ENCODE results near the gene TMEM163. TPM values are rescaled to one million over a fixed set of nuclear protein-coding genes. Genes with fewer than 3 reads are reported as not detected.

TMEM163 gene
- total RNA-seq, 1 experiment from 2014 or later, result 4.1 TPM

GRCh38 chr2:134764164-134764563 lies 45.4 kb upstream of the TMEM163 start:
- ChIA-PET CTCF (interaction anchor here (0.6 kb wide), 2 partner anchors 106 to 1439 kb away, joined by 3 to 5 read pairs; no protein-coding TSS in a partner anchor), POLR2A (no interaction called here)
- DNase-seq, result no peak
- no peak overlapping the region for H3K4me3 ChIP-seq (ENCODE audit: low read depth, low read length)
- TF ChIP-seq CTCF (IDR thresholded peaks at IDR 0.05; ENCODE audit: insufficient read depth in 1 of 2, low read depth in 1 of 2, low read length in 1 of 2, severe bottlenecking in 1 of 2, unreplicated experiment in 1 of 2), result no peak
- H3K27me3 Mint-ChIP-seq (ENCODE audit: insufficient read depth, unreplicated experiment), result peaks cover 1% of the 10 kb centered on the region
- H3K27ac Mint-ChIP-seq (ENCODE audit: unreplicated experiment), result no peak overlapping the region
- H3K27me3 ChIP-seq (replicated peaks; ENCODE audit: control insufficient read depth, insufficient read depth, low read length), result no peaks in the 10 kb centered on the region
- H3K36me3 ChIP-seq (ENCODE audit: control insufficient read depth, insufficient read depth, low read length), result no peaks in the 10 kb centered on the region
- H3K4me1 ChIP-seq, result no peaks in the 10 kb centered on the region
- no TSS peak for BruUV-seq (replicated peaks)
- no peak overlapping the region for H3K4me3 Mint-ChIP-seq (ENCODE audit: unreplicated experiment)
- no peaks in the 10 kb centered on the region for H3K36me3 Mint-ChIP-seq (ENCODE audit: insufficient read depth, unreplicated experiment)
- intact Hi-C loops (cut with micrococcal nuclease; ENCODE audit: unreplicated experiment), result no loop called here
- no peaks in the 10 kb centered on the region for H3K9me3 Mint-ChIP-seq (ENCODE audit: unreplicated experiment)
- H3K4me1 Mint-ChIP-seq (ENCODE audit: low read depth, unreplicated experiment), result no peaks in the 10 kb centered on the region
- no peaks in the 10 kb centered on the region for H3K9me3 ChIP-seq

GRCh38 chr2:134763164-134763710 lies 44.4 kb upstream of the TMEM163 start:
- H3K27me3 ChIP-seq (replicated peaks; ENCODE audit: control insufficient read depth, insufficient read depth, low read length), result no peaks in the 10 kb centered on the region
- no peaks in the 10 kb centered on the region for H3K9me3 ChIP-seq
- Mint-ChIP-seq H3K27ac (ENCODE audit: unreplicated experiment) (no peak overlapping the region), H3K9me3 (ENCODE audit: unreplicated experiment) (no peaks in the 10 kb centered on the region), H3K27me3 (ENCODE audit: insufficient read depth, unreplicated experiment) (peaks cover 3% of the 10 kb centered on the region), H3K36me3 (ENCODE audit: insufficient read depth, unreplicated experiment) (no peaks in the 10 kb centered on the region), H3K4me1 (ENCODE audit: low read depth, unreplicated experiment) (no peaks in the 10 kb centered on the region), H3K4me3 (ENCODE audit: unreplicated experiment) (no peak overlapping the region)
- TF ChIP-seq CTCF (IDR thresholded peaks at IDR 0.05; ENCODE audit: insufficient read depth in 1 of 2, low read depth in 1 of 2, low read length in 1 of 2, severe bottlenecking in 1 of 2, unreplicated experiment in 1 of 2), result no peak
- DNase-seq, result no peak
- BruUV-seq (replicated peaks), result no TSS peak
- no peaks in the 10 kb centered on the region for H3K36me3 ChIP-seq (ENCODE audit: control insufficient read depth, insufficient read depth, low read length)
- POLR2A ChIA-PET, result no interaction called here
- H3K4me3 ChIP-seq (ENCODE audit: low read depth, low read length), result no peak overlapping the region
- intact Hi-C loops (cut with micrococcal nuclease; ENCODE audit: unreplicated experiment), result no loop called here
- H3K4me1 ChIP-seq, result no peaks in the 10 kb centered on the region
- CTCF ChIA-PET, result no interaction called here

GRCh38 chr2:134762508-134762907 lies 43.7 kb upstream of the TMEM163 start:
- DNase-seq, result no peak
- Histone ChIP-seq H3K9me3 (no peaks in the 10 kb centered on the region), H3K36me3 (ENCODE audit: control insufficient read depth, insufficient read depth, low read length) (no peaks in the 10 kb centered on the region), H3K4me3 (ENCODE audit: low read depth, low read length) (no peak overlapping the region), H3K4me1 (no peaks in the 10 kb centered on the region), H3K27me3 (replicated peaks; ENCODE audit: control insufficient read depth, insufficient read depth, low read length) (no peaks in the 10 kb centered on the region)
- Mint-ChIP-seq H3K27me3 (ENCODE audit: insufficient read depth, unreplicated experiment) (peaks cover 3% of the 10 kb centered on the region), H3K9me3 (ENCODE audit: unreplicated experiment) (no peaks in the 10 kb centered on the region), H3K36me3 (ENCODE audit: insufficient read depth, unreplicated experiment) (no peaks in the 10 kb centered on the region), H3K27ac (ENCODE audit: unreplicated experiment) (no peak overlapping the region), H3K4me1 (ENCODE audit: low read depth, unreplicated experiment) (no peaks in the 10 kb centered on the region), H3K4me3 (ENCODE audit: unreplicated experiment) (no peak overlapping the region)
- intact Hi-C loops (cut with micrococcal nuclease; ENCODE audit: unreplicated experiment), result no loop called here
- ChIA-PET POLR2A (no interaction called here), CTCF (no interaction called here)
- no TSS peak for BruUV-seq (replicated peaks)
- no peak for TF ChIP-seq CTCF (IDR thresholded peaks at IDR 0.05; ENCODE audit: insufficient read depth in 1 of 2, low read depth in 1 of 2, low read length in 1 of 2, severe bottlenecking in 1 of 2, unreplicated experiment in 1 of 2)

Data from Caco-2 (cell line).